Metanephros (tissue), 2 donors: Measurements from ENCODE around the gene PIGL. TPM values are rescaled to one million over a fixed set of nuclear protein-coding genes. Genes with fewer than 3 reads are reported as not detected.

Experiments
- small RNA-seq: library from RNA; depleted of rRNA; stranded (forward); fragments of <200 nt; gene quantifications from one replicate; pipeline ENCODE3, GENCODE V24; 2014; ENCODE audit warnings: low replicate concordance
- total RNA-seq: library from RNA; depleted of rRNA; stranded (reverse); fragments of >200 nt; gene quantifications from one replicate; pipeline ENCODE4 v1.2.3, GENCODE V29; 2014

The PIGL gene
- 41.3 TPM for total RNA-seq

GRCh38 chr17:16217002-16217635 lies at the start of gene PIGL:
Gene PIGL (plus strand): TSS chr17:16217210. CDS start chr17:16217227, 17 bp downstream.

GRCh38 chr17:16215273-16215964 lies 1.6 kb upstream of the PIGL start, which contains the start of gene NCOR1:
Gene NCOR1 (minus strand): TSS chr17:16215534. CDS start chr17:16194569, 20,965 bp downstream.

GRCh38 chr17:16353317-16354174 lies 136.5 kb downstream of the PIGL start, which contains the start of gene CENPV:
Gene CENPV (minus strand): TSS chr17:16353469. CDS start chr17:16353436, 33 bp downstream.

Small RNAs within 50 kb of the gene (small RNA-seq; reads per million reads assigned to genes)
- not detected for gene MIR1288

Other genes with a start within 250 kb of the PIGL start
- 18.3 TPM for gene ZSWIM7, start 217.5 kb upstream of the PIGL start, total RNA-seq
- 67.8 TPM for gene TTC19, start 217.4 kb upstream of the PIGL start, total RNA-seq
- 154 TPM for gene NCOR1, start 1.7 kb upstream of the PIGL start, total RNA-seq
- gene CENPV, start 136.3 kb downstream of the PIGL start, total RNA-seq: 30.9 TPM
- gene UBB, start 163.9 kb downstream of the PIGL start, total RNA-seq: 2,137 TPM
- 6.1 TPM for gene TRPV2, start 198.4 kb downstream of the PIGL start, total RNA-seq